ENCODE measurements around the gene GPR15LG. TPM values are rescaled to one million over a fixed set of nuclear protein-coding genes. Genes with fewer than 3 reads are reported as not detected.

The GPR15LG gene
- total and polyA plus RNA-seq, 2 experiments from 2014 or later = not detected

DNA sequence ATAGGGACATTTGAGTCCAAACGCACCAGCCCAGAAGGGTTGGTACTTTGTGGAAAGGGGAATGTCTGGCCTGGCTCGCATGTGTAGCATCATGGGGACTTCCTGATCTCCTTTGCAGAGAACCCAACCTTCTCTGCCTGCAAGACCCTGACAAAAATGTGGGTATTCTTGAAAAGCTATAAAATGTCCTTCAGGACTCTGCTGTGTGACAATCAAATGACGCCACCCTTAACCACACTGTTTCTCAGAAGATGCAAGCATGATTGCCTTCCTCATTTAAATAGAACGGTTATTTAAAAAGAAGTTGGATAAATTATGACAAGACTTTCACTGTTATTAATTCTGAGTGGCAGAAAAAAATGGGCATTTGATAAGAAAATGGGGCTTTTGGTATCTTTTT lies 15.1 kb upstream of the GPR15LG start:
- Histone ChIP-seq H3K36me3 (ENCODE audit: insufficient read depth) (no peaks in the 10 kb centered on the region; the same call in 1 of the 2 replicates), H4K20me1 (replicated peaks; ENCODE audit: insufficient read depth) (no peaks in the 10 kb centered on the region), H3F3A (replicated peaks; ENCODE audit: low read depth) (no peaks in the 10 kb centered on the region), H3K27ac (ENCODE audit: low read depth) (no peak overlapping the region), H3K4me1 (ENCODE audit: insufficient read depth) (peaks cover 36% of the 10 kb centered on the region), H3K27me3 (ENCODE audit: insufficient read depth) (no peaks in the 10 kb centered on the region), H2AFZ (no peak overlapping the region), H3K4me3 (no peak overlapping the region), H3K79me2 (replicated peaks; ENCODE audit: insufficient read depth) (no peaks in the 10 kb centered on the region), H3K9me2 (ENCODE audit: insufficient read depth) (no peaks in the 10 kb centered on the region), H3K4me2 (no peak overlapping the region)
- Mint-ChIP-seq H3K27me3 (ENCODE audit: insufficient read depth, low read depth, poor library complexity) (peaks cover 2% of the 10 kb centered on the region), H3K4me3 (no peak overlapping the region), H3K27ac (no peak overlapping the region), H3K9me3 (peaks cover 7% of the 10 kb centered on the region; the same call in 2 of the 3 replicates), H3K4me1 (peaks cover 50% of the 10 kb centered on the region), H3K36me3 (ENCODE audit: low read depth) (peaks cover 20% of the 10 kb centered on the region)
- DNase-seq (ENCODE audit: low spot score) (no peak), ATAC-seq (no peak)
- TF ChIP-seq NANOG (IDR thresholded peaks at IDR 0.05; ENCODE audit: borderline replicate concordance) = no peak
- TF ChIP-seq POLR2AphosphoS5 (IDR thresholded peaks at IDR 0.05; ENCODE audit: low read depth) = no peak
- TF ChIP-seq JUNB (IDR thresholded peaks at IDR 0.05; ENCODE audit: unreplicated experiment) = no peak
- TF ChIP-seq ZNF114 (CRISPR knock-in tag; IDR thresholded peaks at IDR 0.05) = no peak
- TF ChIP-seq CTCF (conservative IDR thresholded peaks at IDR 0.05; ENCODE audit: low read depth in 2 of 2) = no peak

- ATAC-seq = peak; percentile 19; the same call in 1 of the 3 replicates
Measured at GRCh38 chr10:84159076-84159685, 14.4 kb upstream of the GPR15LG start.

GRCh38 chr10:84160663-84161362 lies 12.8 kb upstream of the GPR15LG start:
- no peaks in the 10 kb centered on the region for H3K36me3 ChIP-seq (ENCODE audit: insufficient read depth)
- no peaks in the 10 kb centered on the region for H3K9me2 ChIP-seq (ENCODE audit: insufficient read depth)
- DNase-seq (ENCODE audit: low spot score) (peak; percentile 68), ATAC-seq (peak; percentile 25)
- peak overlapping the region; percentile 38; the same call in 2 of the 3 replicates for H3K4me3 Mint-ChIP-seq
- no peak overlapping the region; the same call in 1 of the 2 replicates for H3K27ac Mint-ChIP-seq
- H3K4me3 ChIP-seq = peak overlapping the region; percentile 5; the same call in 1 of the 2 replicates
- no peaks in the 10 kb centered on the region for H3K36me3 Mint-ChIP-seq (ENCODE audit: low read depth)
- peaks cover 52% of the 10 kb centered on the region for H3K4me1 ChIP-seq (ENCODE audit: insufficient read depth)
- no peak overlapping the region for H3K27ac ChIP-seq (ENCODE audit: low read depth)
- no peak for TF ChIP-seq ZNF114 (CRISPR knock-in tag; IDR thresholded peaks at IDR 0.05)
- H3K4me2 ChIP-seq = peak overlapping the region; percentile 28; the same call in 1 of the 2 replicates
- H3K79me2 ChIP-seq (replicated peaks; ENCODE audit: insufficient read depth) = no peaks in the 10 kb centered on the region
- H3K4me1 Mint-ChIP-seq = peaks cover 66% of the 10 kb centered on the region
- no peaks in the 10 kb centered on the region for H3K27me3 ChIP-seq (ENCODE audit: insufficient read depth)
- H4K20me1 ChIP-seq (replicated peaks; ENCODE audit: insufficient read depth) = no peaks in the 10 kb centered on the region
- no peaks in the 10 kb centered on the region for H3F3A ChIP-seq (replicated peaks; ENCODE audit: low read depth)
- H3K27me3 Mint-ChIP-seq (ENCODE audit: insufficient read depth, low read depth, poor library complexity) = peaks cover 6% of the 10 kb centered on the region
- H2AFZ ChIP-seq = no peak overlapping the region
- H3K9me3 Mint-ChIP-seq = peaks cover 10% of the 10 kb centered on the region; the same call in 2 of the 3 replicates

More at GRCh38 chr10:84159076-84159685, 14.4 kb upstream of the GPR15LG start:
- Histone ChIP-seq H3K27ac (ENCODE audit: low read depth) (no peak overlapping the region), H3K4me1 (ENCODE audit: insufficient read depth) (peaks cover 42% of the 10 kb centered on the region), H3K79me2 (replicated peaks; ENCODE audit: insufficient read depth) (no peaks in the 10 kb centered on the region), H4K20me1 (replicated peaks; ENCODE audit: insufficient read depth) (no peaks in the 10 kb centered on the region), H3K36me3 (ENCODE audit: insufficient read depth) (no peaks in the 10 kb centered on the region; the same call in 1 of the 2 replicates), H3K4me3 (no peak overlapping the region), H3K4me2 (peak overlapping the region; percentile 48; the same call in 1 of the 2 replicates), H2AFZ (no peak overlapping the region), H3F3A (replicated peaks; ENCODE audit: low read depth) (no peaks in the 10 kb centered on the region), H3K27me3 (ENCODE audit: insufficient read depth) (no peaks in the 10 kb centered on the region), H3K9me2 (ENCODE audit: insufficient read depth) (no peaks in the 10 kb centered on the region)
- peaks cover 2% of the 10 kb centered on the region for H3K27me3 Mint-ChIP-seq (ENCODE audit: insufficient read depth, low read depth, poor library complexity)
- no peak overlapping the region for H3K4me3 Mint-ChIP-seq
- H3K9me3 Mint-ChIP-seq = peaks cover 7% of the 10 kb centered on the region; the same call in 2 of the 3 replicates
- no peak for DNase-seq (ENCODE audit: low spot score)
- peaks cover 14% of the 10 kb centered on the region for H3K36me3 Mint-ChIP-seq (ENCODE audit: low read depth)
- H3K27ac Mint-ChIP-seq = no peak overlapping the region
- H3K4me1 Mint-ChIP-seq = peaks cover 57% of the 10 kb centered on the region
- TF ChIP-seq CREB1 (CRISPR knock-in tag; IDR thresholded peaks at IDR 0.05; ENCODE audit: low read depth) (no peak), ZNF331 (CRISPR knock-in tag; IDR thresholded peaks at IDR 0.05; ENCODE audit: low read depth) (no peak), POLR2AphosphoS5 (IDR thresholded peaks at IDR 0.05; ENCODE audit: low read depth) (no peak), STAT1 (IDR thresholded peaks at IDR 0.05; ENCODE audit: unreplicated experiment) (no peak)
